ENCODE measurements around the gene PBX4.

GRCh38 chr19:19527674-19528625 is 90.5 kb downstream of the PBX4 start:
- TF ChIP-seq, protein P1, sequence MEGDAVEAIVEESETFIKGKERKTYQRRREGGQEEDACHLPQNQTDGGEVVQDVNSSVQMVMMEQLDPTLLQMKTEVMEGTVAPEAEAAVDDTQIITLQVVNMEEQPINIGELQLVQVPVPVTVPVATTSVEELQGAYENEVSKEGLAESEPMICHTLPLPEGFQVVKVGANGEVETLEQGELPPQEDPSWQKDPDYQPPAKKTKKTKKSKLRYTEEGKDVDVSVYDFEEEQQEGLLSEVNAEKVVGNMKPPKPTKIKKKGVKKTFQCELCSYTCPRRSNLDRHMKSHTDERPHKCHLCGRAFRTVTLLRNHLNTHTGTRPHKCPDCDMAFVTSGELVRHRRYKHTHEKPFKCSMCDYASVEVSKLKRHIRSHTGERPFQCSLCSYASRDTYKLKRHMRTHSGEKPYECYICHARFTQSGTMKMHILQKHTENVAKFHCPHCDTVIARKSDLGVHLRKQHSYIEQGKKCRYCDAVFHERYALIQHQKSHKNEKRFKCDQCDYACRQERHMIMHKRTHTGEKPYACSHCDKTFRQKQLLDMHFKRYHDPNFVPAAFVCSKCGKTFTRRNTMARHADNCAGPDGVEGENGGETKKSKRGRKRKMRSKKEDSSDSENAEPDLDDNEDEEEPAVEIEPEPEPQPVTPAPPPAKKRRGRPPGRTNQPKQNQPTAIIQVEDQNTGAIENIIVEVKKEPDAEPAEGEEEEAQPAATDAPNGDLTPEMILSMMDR (conservative IDR thresholded peaks at IDR 0.05 in 1 of 2, IDR thresholded peaks at IDR 0.05 in 1 of 2; ENCODE audit: extremely low read depth in 1 of 2, insufficient read depth in 1 of 2, low read depth in 1 of 2, low read length in 2 of 2): no peak
- no peak for TF ChIP-seq EZH2 (IDR thresholded peaks at IDR 0.05; ENCODE audit: borderline replicate concordance, low read length)

All from mammary epithelial cell (primary cell).